Measurements from ENCODE around the gene DNAJC5G.

DNA sequence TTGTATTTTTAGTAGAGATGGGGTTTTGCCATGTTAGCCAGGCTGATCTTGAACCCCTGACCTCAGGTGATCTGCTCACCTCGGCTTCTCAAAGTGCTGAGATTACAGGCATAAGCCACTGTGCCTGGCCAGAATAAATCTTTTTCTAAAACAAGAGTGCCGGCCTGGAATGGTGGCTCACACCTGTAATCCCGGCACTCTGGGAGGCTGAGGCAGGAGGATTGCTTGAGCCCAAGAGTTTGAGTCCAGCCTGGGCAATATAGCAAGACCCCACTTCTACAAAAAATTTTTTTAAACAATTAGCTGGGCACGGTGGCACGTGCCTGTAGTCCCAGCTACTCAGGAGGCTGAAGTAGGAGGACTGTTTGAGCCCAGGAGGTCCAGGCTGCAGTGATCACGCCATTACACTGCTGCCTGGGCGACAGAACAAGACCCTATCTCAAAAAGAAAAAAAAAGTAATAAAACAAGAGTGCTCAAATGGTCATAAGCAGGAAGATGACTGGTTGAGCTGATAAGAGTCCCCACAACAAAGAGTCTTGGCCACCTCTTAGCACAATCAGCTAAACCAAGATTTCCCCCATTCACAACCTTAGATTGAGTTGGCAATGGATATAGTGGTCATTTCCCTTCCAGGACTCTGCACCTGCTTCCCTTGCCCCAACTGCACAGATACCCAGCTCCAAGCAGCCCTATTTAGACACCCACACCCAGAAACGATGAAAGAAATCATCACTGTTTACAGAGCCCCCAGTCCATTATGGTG, 38.8 kb downstream of the DNAJC5G start:
- no peak for TF ChIP-seq CTCF (conservative IDR thresholded peaks at IDR 0.05 in 1 of 2, IDR thresholded peaks at IDR 0.05 in 1 of 2; ENCODE audit: low read depth in 1 of 2, low read length in 2 of 2)
- no peak for TF ChIP-seq EZH2 (IDR thresholded peaks at IDR 0.05; ENCODE audit: low read length, missing control alignments)

Measured in fibroblast of lung (primary cell).